CD4-positive, alpha-beta T cell treated with Interferon alpha-2 for 1 hour (primary cell): ENCODE data around the gene SCN1B.
"Not testable (repeated sequence)": the region's sequence is repeated elsewhere in the genome, so short reads cannot be mapped to it uniquely, and the experiment has no call there.

Source experiments
- DNase-seq, 2 donors: peaks; one replicate each; pipeline ENCODE4 v3.0.0-alpha.2; 2020 to 2022

Gene SCN1B

DNA sequence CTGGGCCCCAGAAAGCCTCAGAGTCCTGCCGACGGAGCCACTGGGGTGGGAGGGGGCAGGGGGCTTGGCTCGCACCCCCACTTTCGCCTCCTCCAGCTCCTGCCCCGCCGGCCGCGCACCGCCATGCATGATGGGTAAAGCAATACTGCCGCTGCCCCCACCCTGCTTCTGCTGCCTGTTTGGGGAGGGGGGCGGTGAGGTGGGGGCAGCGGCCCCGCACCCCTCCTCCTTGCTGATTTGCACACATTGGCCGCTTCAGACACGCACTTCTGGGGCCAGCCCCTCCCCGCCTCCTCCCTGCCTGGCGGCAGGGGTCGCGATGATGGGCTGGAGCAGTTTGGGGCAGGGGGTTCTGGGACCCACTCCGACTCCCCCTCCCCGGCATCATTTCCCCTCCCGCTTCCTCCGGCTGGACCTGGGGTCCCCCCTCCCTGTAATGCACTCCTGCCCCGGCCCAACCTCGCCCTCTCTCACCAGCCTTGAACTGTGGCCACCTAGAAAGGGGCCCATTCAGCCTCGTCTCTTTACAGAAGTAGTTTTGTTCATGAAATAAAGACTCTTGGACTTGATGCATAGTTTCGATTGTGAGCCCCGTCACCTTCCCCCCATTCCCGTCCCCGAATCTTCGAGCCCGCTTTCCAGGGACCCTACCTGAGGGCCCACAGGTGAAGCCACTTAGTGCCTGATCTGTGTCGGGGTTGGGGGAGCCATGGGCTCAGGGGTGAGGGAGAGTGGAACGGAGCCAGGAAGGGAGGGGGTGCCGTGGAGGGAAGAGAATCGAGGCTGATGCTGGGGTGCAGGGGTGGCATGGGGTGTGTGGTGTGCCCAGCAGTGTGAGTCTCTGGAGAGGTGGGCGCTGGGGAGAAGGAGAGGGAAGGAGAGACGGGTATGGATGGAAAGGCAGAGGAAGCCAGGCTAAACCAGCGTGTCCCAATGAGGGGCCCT is 9.9 kb downstream of the SCN1B start:
- no peak for DNase-seq

DNA sequence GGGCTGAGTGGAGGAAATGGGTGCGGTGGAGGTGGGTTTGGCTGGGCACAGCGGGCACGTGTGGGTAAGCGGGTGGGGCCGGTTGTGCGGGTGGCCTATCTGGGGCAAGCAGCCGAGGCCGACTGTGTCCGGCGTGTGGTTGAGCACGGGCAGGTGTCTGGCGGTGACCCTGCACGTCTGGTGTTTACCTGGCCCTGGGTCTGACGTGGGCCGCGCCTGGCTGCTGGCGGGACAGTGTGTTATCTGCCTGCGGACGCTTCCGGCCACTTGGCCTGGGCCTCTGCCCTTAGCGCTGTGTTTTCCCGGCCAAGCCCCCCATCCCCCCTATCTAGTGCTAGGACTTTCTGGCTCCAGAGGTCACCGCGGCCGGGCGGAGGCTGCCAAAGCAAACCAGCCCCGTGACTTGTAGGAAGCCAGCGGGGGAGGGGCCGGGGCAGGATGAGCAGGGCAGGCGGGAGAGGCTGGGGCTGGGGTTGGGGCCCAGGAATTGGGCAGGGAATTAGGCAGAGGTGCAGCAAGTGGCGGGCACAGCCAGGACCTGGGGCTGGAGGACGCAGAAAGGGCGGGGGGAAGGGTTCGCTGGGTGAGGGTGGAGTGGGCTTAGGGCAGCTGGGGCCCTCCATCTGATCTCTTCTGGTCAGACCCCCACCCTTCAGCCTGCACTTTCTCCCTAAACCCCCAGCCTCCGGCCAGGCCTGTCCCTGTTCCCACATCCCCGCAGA is 10.7 kb downstream of the SCN1B start:
- DNase-seq = peak; percentile 42 to 44

DNA sequence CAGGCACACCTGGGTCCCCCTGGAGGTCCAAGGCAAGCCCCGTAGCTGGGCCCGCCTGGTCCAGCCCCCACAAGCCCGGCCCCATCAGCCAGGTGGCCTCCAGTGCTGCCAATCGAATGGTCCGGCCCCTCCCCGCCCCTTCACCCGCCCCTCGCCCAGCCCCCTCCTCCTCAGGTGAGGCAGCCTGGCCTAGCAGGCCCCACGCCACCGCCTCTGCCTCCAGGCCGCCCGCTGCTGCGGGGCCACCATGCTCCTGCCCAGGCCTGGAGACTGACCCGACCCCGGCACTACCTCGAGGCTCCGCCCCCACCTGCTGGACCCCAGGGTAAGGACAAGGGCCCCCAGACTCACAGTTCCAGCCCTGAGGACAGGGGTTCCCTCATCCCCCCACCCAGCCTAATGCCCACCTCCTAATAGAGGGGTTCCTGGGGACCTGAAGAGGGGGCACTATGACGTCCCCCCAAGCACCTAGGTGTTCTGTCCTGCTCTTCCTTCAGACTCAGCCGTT is 11.3 kb downstream of the SCN1B start, which contains the start of gene HPN:
HPN (plus strand) TSS at position 174 of the 508 bp plus-strand sequence. CDS start 786 bp downstream, outside the sequence.
- no peak for DNase-seq

DNA sequence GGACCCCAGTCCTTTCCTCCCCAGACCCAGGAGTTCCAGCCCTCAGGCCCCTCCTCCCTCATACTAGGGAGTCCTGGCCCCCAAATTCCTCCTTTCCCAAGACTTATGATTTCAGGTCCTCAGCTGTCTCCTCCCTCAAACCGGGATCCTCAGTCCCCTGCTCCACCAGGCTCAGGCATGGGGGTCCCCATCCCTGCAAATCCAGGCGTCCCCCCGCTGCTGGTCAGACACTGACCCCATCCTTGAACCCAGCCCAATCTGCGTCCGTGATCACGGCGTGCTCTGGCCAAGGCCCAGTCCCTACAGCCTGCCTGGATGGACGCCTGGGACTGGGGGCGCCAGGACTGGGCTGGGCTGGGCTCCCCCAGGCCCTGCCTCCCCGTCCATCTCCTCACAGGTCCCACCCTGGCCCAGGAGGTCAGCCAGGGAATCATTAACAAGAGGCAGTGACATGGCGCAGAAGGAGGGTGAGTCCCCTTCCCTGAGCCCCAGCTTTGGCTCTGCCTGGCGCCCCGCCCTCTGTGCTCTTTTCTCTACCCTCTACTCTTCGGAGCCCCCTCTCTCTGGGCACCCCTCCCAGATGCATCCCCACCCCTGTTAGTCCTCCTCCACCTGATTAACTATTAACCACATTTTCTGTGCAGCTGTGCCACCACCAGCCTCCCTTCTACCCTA is 11.9 kb downstream of the SCN1B start:
- DNase-seq = no peak

- no peak for DNase-seq
Observed at GRCh38 chr19:35042954-35043604, 12.8 kb downstream of the SCN1B start.

DNA sequence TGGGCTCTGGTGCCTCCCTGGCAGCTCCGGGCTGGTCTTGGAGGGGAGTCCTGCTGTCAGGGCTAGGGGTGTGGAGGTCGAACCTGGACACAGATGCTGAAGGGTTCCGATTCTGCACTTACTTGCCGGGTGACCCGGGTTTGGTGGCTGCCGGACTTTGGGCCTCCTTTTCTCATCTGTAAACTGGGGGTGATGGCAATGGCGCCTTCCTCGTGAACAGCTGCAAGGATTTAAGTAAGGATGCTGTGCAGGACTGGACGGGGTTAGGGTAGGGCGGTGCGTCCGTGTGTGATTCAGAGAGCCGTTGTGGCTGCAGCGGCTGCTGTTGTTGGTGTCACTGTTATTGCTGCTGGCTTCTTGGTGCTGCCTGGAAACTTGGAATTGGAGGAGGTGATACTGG is 13.6 kb downstream of the SCN1B start:
- no peak for DNase-seq

DNA sequence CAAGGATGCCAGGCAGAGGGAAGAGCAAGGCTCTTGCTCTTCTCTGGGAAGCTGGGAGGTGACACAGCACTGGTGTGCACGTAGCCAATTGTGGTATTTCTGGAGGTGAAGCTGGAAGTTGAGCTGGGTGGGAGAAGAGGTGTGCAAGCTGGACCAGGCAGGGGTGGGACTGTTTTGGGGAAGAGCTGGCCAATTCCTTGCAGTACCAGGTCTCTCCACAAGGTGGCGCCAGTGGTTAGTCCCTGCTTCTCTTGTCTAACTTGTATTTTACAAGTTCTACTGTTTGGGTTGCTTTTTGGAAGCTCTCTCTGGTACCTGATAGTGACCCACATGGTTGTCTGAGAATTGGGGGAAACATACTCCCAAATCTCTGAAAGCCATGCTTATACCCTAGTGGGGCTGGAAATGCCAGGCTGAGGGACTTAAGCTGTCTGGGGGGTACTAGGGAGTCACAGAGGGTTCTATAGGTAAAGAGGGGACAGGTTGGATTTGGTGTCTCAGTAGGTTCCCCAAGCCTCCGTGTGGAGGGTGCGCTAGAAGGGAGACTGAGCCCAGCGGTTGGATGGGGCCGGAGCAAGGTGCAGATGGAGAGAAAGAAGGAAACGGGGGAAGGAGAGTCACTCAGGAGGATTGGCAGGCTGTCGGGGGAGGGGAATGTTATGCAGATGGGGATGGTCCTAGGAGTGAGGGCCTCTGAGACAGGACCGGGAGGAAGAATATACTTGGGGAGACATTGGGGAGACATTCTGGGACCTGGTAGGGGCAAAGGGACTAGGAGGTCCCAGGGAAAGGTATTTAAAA is 14.2 kb downstream of the SCN1B start:
- DNase-seq = peak; percentile 50 to 59

GRCh38 chr19:35045667-35046300 is 15.5 kb downstream of the SCN1B start:
- peak; percentile 38 to 44 for DNase-seq

GRCh38 chr19:35046461-35046860 is 16.2 kb downstream of the SCN1B start:
- DNase-seq = no peak

GRCh38 chr19:35048911-35049411 is 18.7 kb downstream of the SCN1B start:
- DNase-seq = no peak

DNA sequence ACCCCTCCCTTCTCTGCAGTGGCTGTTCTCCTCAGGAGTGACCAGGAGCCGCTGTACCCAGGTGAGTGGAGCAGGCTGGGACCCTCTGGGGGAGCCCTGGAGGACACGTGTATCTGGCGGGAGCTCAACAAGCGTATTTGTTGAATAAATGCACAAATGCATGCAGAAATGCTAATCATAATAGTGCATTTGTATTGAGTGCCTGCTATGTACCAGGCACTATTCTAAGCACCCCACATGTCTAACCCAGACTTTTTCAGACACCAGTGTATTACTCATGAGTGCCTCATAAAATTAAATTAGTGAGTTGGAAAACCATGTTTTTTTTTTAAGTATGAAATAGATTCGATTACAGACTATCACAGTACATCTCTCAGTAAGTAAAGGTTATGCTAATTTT is 19.2 kb downstream of the SCN1B start:
- DNase-seq = no peak

GRCh38 chr19:35050662-35051061 is 20.4 kb downstream of the SCN1B start:
- not testable (repeated sequence) for DNase-seq

DNA sequence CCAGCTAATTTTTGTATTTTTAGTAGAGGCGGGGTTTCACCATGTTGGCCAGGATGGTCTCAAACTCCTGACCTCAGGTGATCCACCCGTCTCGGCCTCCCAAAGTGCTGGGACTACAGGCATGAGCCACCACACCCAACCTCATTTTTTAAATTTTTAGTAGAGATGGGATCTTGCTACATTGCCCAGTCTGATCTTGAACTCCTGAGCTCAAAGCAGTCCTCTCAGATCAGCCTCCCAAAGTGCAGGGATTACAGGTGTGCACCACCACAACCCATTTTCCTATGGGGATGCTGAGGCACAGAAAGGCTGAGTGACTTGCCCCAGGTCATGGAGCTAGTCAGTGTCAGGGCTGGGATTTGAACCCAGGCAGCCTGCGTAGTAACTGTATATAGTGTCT is 21.0 kb downstream of the SCN1B start:
- not testable (repeated sequence) for DNase-seq

DNA sequence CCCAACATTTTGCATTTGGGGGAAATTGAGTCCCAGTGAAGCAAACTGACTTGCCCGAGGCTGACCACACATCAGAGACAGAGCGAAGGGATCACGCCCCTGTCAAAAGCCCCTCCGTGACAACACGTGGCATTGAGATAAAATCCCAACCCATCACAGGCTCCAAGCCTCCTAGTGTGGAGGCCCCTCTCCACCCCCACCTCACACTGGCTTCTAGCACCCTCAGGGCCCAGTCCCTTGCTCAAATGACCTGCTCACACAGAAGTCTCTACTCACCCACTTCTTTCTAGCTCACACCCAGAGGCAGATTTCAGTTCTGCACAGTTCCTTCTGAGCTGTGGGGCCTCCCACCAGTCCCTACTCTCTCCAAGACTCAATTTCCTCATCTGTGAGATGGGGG is 21.5 kb downstream of the SCN1B start:
- DNase-seq = no peak

GRCh38 chr19:35052599-35053190 is 22.4 kb downstream of the SCN1B start:
- no peak for DNase-seq

- no peak for DNase-seq
Observed at GRCh38 chr19:35053667-35054293, 23.5 kb downstream of the SCN1B start.

- no peak for DNase-seq
Observed at GRCh38 chr19:35054626-35055025, 24.4 kb downstream of the SCN1B start.

DNA sequence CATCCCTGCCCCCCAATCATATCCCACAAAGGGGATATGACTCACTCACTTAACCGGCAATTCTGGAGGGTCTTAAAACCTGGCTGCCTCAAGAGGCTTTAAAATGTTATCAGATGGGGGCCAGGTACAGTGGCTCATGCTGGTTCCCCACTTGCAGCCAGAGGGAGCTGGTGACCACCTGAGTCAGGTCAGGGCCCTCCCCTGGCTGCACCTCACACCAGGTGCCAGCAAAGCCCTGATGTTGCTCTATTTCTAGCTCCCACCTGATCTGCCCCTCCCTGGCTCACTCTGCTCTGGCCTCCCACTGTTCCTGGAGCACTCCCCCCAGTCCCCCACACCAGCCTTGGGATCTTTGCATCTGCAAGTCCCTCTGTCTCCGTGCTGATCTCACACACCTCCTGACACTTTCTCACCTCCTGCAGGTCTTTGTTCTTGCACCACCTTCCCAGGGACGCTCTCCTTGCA is 25.5 kb downstream of the SCN1B start:
- DNase-seq = no peak

DNA sequence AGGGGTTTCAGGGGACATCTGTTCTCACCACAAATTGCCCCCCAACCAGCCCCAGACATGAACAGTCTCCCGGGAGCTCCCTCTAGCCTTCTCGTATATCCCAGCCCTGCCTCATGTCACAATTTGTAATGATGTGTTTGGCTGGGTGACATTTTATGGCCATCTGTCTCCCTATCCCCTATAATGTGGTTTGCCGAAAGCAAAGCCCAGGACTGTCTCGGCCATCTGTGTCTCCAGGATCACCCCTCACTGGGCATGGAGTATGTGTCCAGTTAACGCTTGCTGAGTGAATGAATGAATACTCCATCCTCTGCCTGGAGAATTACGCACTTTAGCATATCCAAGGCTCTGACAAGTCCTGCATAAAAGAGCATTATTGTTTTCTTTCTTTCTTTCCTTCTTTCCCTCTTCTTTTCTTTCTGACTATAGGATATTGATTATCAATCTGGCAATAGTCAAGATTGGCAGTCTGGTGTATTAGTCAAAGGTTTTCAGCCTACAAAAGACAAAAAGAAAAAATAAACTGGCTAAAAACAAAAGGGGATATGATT is 26.3 kb downstream of the SCN1B start:
- no peak for DNase-seq

DNA sequence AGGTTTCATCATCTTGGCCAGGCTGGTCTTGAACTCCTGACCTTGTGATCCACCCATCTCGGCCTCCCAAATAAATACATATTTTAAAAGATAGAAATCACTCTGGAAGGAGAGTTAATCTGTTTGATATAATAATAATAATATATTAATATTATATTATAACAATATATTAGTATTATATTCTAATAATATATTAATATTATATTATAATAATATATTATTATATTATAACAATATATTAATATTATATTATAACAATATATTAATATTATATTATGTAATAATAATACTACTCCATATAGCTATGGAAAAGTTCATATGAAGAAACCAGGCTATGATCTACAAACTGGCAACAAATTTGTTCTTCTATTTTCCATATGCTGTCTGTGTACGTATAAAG is 28.1 kb downstream of the SCN1B start:
- no peak for DNase-seq
